ENCODE data around the gene BMPR1A.

- TF ChIP-seq ZNF316 (IDR thresholded peaks at IDR 0.05) (no peak), PURB (CRISPR knock-in tag; IDR thresholded peaks at IDR 0.05; ENCODE audit: low read depth) (no peak), MTA3 (IDR thresholded peaks at IDR 0.05; ENCODE audit: borderline replicate concordance) (no peak), STAG1 (CRISPR knock-in tag; IDR thresholded peaks at IDR 0.05; ENCODE audit: borderline replicate concordance) (no peak), RBM34 (IDR thresholded peaks at IDR 0.05; ENCODE audit: borderline replicate concordance, insufficient read depth, low read length) (no peak), CBX8 (IDR thresholded peaks at IDR 0.05; ENCODE audit: borderline replicate concordance, extremely low read depth, low read depth, low read length, poor library complexity, severe bottlenecking) (no peak), NFE2 (IDR thresholded peaks at IDR 0.05; ENCODE audit: low read depth) (no peak), POLR2A (conservative IDR thresholded peaks at IDR 0.05) (no peak)
Observed at GRCh38 chr10:86976362-86977056, 220.1 kb downstream of the BMPR1A start.

Measured in K562 (cell line).